ENCODE measurements around the gene FRMPD3.

GRCh38 chrX:107484002-107484726 lies 34.7 kb downstream of the FRMPD3 start:
- no peak for TF ChIP-seq CTCF (IDR thresholded peaks at IDR 0.05)
- TF ChIP-seq POLR2A (IDR thresholded peaks at IDR 0.05): no peak

Measured in heart left ventricle (tissue), 13 donors.